Activated CD8-positive, alpha-beta T cell treated with anti-CD3 and anti-CD28 coated beads for 36 hours (primary cell): ENCODE data around the gene TTC24. TPM values are rescaled to one million over a fixed set of nuclear protein-coding genes. Genes with fewer than 3 reads are reported as not detected.

ENCODE experiments used
- ATAC-seq: fragments of 200-7000 bp; cut with Tn5 transposase; one replicate; pipeline ENCODE4 v1.10.0; 2021; ENCODE audit warnings: mild to moderate bottlenecking, moderate library complexity
- CTCF ChIA-PET: fragments of 350-600 bp; sonication (Branson Sonifier 250); formaldehyde crosslinking; loops from one replicate; lab custom pipeline; 2021; ENCODE audit warnings: antibody characterized with exemption; lab: Charles Lee
- POLR2A ChIA-PET: fragments of 350-600 bp; sonication (Branson Sonifier 250); formaldehyde crosslinking; loops from one replicate; lab custom pipeline; 2021; ENCODE audit warnings: antibody characterized with exemption; lab: Charles Lee
- DNase-seq: peaks from one replicate; pipeline ENCODE4 v3.0.0-alpha.2; 2020
- H3K27ac Mint-ChIP-seq: one replicate; pipeline ENCODE4 v1.8.0; 2021; ENCODE audit warnings: mild to moderate bottlenecking, mixed read lengths
- H3K27me3 Mint-ChIP-seq: one replicate; pipeline ENCODE4 v1.8.0; 2021; ENCODE audit warnings: mixed read lengths
- H3K36me3 Mint-ChIP-seq: one replicate; pipeline ENCODE4 v1.8.0; 2021; ENCODE audit warnings: low read depth, mixed read lengths
- H3K4me1 Mint-ChIP-seq: one replicate; pipeline ENCODE4 v1.8.0; 2021; ENCODE audit warnings: low read depth, mixed read lengths
- H3K4me3 Mint-ChIP-seq: one replicate; pipeline ENCODE4 v1.8.0; 2021; ENCODE audit warnings: mild to moderate bottlenecking, moderate library complexity, mixed read lengths
- H3K9me3 Mint-ChIP-seq: one replicate; pipeline ENCODE4 v1.8.0; 2021; ENCODE audit warnings: mixed read lengths
- CTCF ChIP-seq: fragments of 200-600 bp; IDR thresholded peaks from one replicate; pipeline ENCODE4 v1.8.0; 2022; ENCODE audit warnings: antibody characterized with exemption, mild to moderate bottlenecking
- intact Hi-C: fragments of 100-400 bp; cut with micrococcal nuclease; formaldehyde crosslinking; loops from one replicate; pipeline ENCODE4 v1.10.0; 2022
- total RNA-seq, 2 experiments: library from RNA; stranded (reverse); gene quantifications; one replicate each; pipeline ENCODE4 v1.2.3, GENCODE V29; 2021

TTC24 gene
- total RNA-seq, 2 experiments from 2014 or later = 19.8 to 20.2 TPM

GRCh38 chr1:156540955-156541354, 38.6 kb upstream of the TTC24 start:
- Mint-ChIP-seq H3K27ac (no peak overlapping the region), H3K4me1 (peaks cover 1% of the 10 kb centered on the region), H3K4me3 (no peak overlapping the region), H3K36me3 (peaks cover 2% of the 10 kb centered on the region), H3K27me3 (no peaks in the 10 kb centered on the region), H3K9me3 (no peaks in the 10 kb centered on the region)
- CTCF ChIA-PET = interaction anchor here (0.9 to 1.3 kb wide), 3 partner anchors 79 to 184 kb away, joined by 3 to 4 read pairs (median 3); no protein-coding TSS in a partner anchor
- intact Hi-C loops = no loop called here
- DNase-seq (no peak), ATAC-seq (no peak)
- TF ChIP-seq CTCF = no peak
- POLR2A ChIA-PET = interaction anchor here (1.1 kb wide), 1 partner anchor 9 kb away, joined by 3 read pairs; no protein-coding TSS in a partner anchor

- Mint-ChIP-seq H3K27ac (no peak overlapping the region), H3K4me1 (peaks cover 1% of the 10 kb centered on the region), H3K9me3 (no peaks in the 10 kb centered on the region), H3K36me3 (peaks cover 2% of the 10 kb centered on the region), H3K4me3 (no peak overlapping the region), H3K27me3 (no peaks in the 10 kb centered on the region)
- ChIA-PET POLR2A (interaction anchor here (0.5 kb wide), 1 partner anchor 10 kb away, joined by 3 read pairs; no protein-coding TSS in a partner anchor), CTCF (interaction anchor here (1.9 kb wide), 1 partner anchor 11 kb away, joined by 7 read pairs; no protein-coding TSS in a partner anchor)
- intact Hi-C loops = no loop called here
- no peak for TF ChIP-seq CTCF
- ATAC-seq = no peak
- no peak for DNase-seq
These were observed 36.5 kb upstream of the TTC24 start for GRCh38 chr1:156543066-156543465.

GRCh38 chr1:156544592-156545102, 34.9 kb upstream of the TTC24 start:
- Mint-ChIP-seq H3K36me3 (no peaks in the 10 kb centered on the region), H3K27me3 (no peaks in the 10 kb centered on the region), H3K9me3 (no peaks in the 10 kb centered on the region), H3K27ac (no peak overlapping the region), H3K4me1 (no peaks in the 10 kb centered on the region), H3K4me3 (no peak overlapping the region)
- DNase-seq = no peak
- intact Hi-C loops = no loop called here
- TF ChIP-seq CTCF = no peak
- ChIA-PET POLR2A (interaction anchor here (0.6 kb wide), 1 partner anchor 37 kb away, joined by 3 read pairs; no protein-coding TSS in a partner anchor), CTCF (interaction anchor here (1.9 kb wide), 1 partner anchor 13 kb away, joined by 7 read pairs; no protein-coding TSS in a partner anchor)
- ATAC-seq = no peak

GRCh38 chr1:156546267-156546666, 33.3 kb upstream of the TTC24 start:
- ChIA-PET CTCF (no interaction called here), POLR2A (interaction anchor here (0.6 to 1.0 kb wide), 2 partner anchors 30 to 69 kb away, joined by 3 read pairs; no protein-coding TSS in a partner anchor)
- no peaks in the 10 kb centered on the region for H3K4me1 Mint-ChIP-seq
- DNase-seq = no peak
- no peak overlapping the region for H3K4me3 Mint-ChIP-seq
- intact Hi-C loops = no loop called here
- H3K27me3 Mint-ChIP-seq = no peaks in the 10 kb centered on the region
- H3K9me3 Mint-ChIP-seq = no peaks in the 10 kb centered on the region
- no peak for TF ChIP-seq CTCF
- no peaks in the 10 kb centered on the region for H3K36me3 Mint-ChIP-seq
- H3K27ac Mint-ChIP-seq = no peak overlapping the region
- ATAC-seq = no peak

- intact Hi-C loops = no loop called here
- ChIA-PET POLR2A (interaction anchor here (0.6 to 1.2 kb wide), 2 partner anchors 14 to 34 kb away, joined by 3 read pairs; no protein-coding TSS in a partner anchor), CTCF (interaction anchor here (1.0 kb wide), 2 partner anchors 45 to 67 kb away, joined by 3 to 6 read pairs; no protein-coding TSS in a partner anchor)
- H3K27ac Mint-ChIP-seq = no peak overlapping the region
- no peak for ATAC-seq
- H3K36me3 Mint-ChIP-seq = no peaks in the 10 kb centered on the region
- H3K27me3 Mint-ChIP-seq = no peaks in the 10 kb centered on the region
- H3K9me3 Mint-ChIP-seq = no peaks in the 10 kb centered on the region
- DNase-seq = no peak
- no peak for TF ChIP-seq CTCF
- H3K4me1 Mint-ChIP-seq = no peaks in the 10 kb centered on the region
- no peak overlapping the region for H3K4me3 Mint-ChIP-seq
These were observed 32.1 kb upstream of the TTC24 start for GRCh38 chr1:156547434-156547833.
